HCT116 (cell line): ENCODE results near the gene PSEN2. TPM values are rescaled to one million over a fixed set of nuclear protein-coding genes. Genes with fewer than 3 reads are reported as not detected.

Source experiments
- ATAC-seq: fragments of 200-7000 bp; cut with Tn5 transposase; 2 replicates; pipeline ENCODE4 v1.9.1; 2020; ENCODE audit warnings: mild to moderate bottlenecking, moderate library complexity
- BruUV-seq: library from RNA; stranded (reverse); fragments of 400-500 nt; replicated peaks from 2 replicates; lab custom pipeline; 2021; lab: Mats Ljungman, UMichigan
- CTCF ChIA-PET: fragments of 300-600 bp; sonication (Branson Sonifier 250); formaldehyde crosslinking; loops from one replicate; lab custom pipeline; 2021; ENCODE audit warnings: antibody characterized with exemption; lab: Charles Lee
- POLR2A ChIA-PET: fragments of 300-600, 350-600 bp; sonication (Branson Sonifier 250); formaldehyde crosslinking; loops from one replicate; lab custom pipeline; 2021; ENCODE audit warnings: antibody characterized with exemption; lab: Charles Lee
- RAD21 ChIA-PET, 2 experiments: fragments of 300-600 bp; sonication (Branson Sonifier 250); formaldehyde crosslinking; loops; one replicate each; lab custom pipeline; 2023; ENCODE audit warnings: low total read pairs in 2 of 2; ENCODE audit not compliant: uncharacterized antibody in 2 of 2, unreplicated experiment in 2 of 2, low non-redundant PET in 1 of 2; lab: Charles Lee
- DNase-seq: peaks from one replicate; pipeline ENCODE4 v3.0.0-alpha.2; 2010; ENCODE audit warnings: low read depth, low spot score
- H2AFZ ChIP-seq: fragments of 200-600 bp; shearing (Covaris generic), sonication (generic); 2 replicates; pipeline ENCODE4 v1.6.1; 2017; ENCODE audit warnings: low read depth, mixed run types, mixed read lengths, antibody characterized with exemption, low read length; ENCODE audit not compliant: poor library complexity, severe bottlenecking
- H3K27ac ChIP-seq: 2 replicates; pipeline ENCODE4 v1.5.1; 2012; ENCODE audit warnings: low read depth, low read length
- H3K27me3 ChIP-seq: fragments of 200-600 bp; sonication (generic); 2 replicates; pipeline ENCODE4 v1.6.1; 2016; ENCODE audit warnings: mixed run types, low read length, mixed read lengths; ENCODE audit not compliant: insufficient read depth
- H3K36me3 ChIP-seq, 2 experiments: fragments of 200-500 bp in 1 of 2; fragments of 200-600 bp in 1 of 2; sonication (Bioruptor generic) in 1 of 2; sonication (generic) in 1 of 2; 2 replicates each; pipeline versions ENCODE4 v1.5.1 to v1.6.1; 2014 to 2016; ENCODE audit warnings: low read length in 2 of 2, inconsistent platforms in 1 of 2, mixed read lengths in 1 of 2, mixed run types in 1 of 2; ENCODE audit not compliant: insufficient read depth in 2 of 2, control insufficient read depth in 1 of 2
- H3K4me1 ChIP-seq, 2 experiments: fragments of 200-600 bp in 1 of 2; sonication (generic) in 1 of 2; 2 replicates each; pipeline versions ENCODE4 v1.5.1 to v1.6.1; 2012 to 2017; ENCODE audit warnings: low read length in 2 of 2, inconsistent platforms in 1 of 2, mild to moderate bottlenecking in 1 of 2, mixed read lengths in 1 of 2, mixed run types in 1 of 2, moderate library complexity in 1 of 2; ENCODE audit not compliant: insufficient read depth in 2 of 2, control insufficient read depth in 1 of 2
- H3K4me2 ChIP-seq: fragments of 200-600 bp; sonication (generic); 2 replicates; pipeline ENCODE4 v1.6.1; 2017; ENCODE audit warnings: mixed run types, low read length, mixed read lengths
- H3K4me3 ChIP-seq, 2 experiments: fragments of 200-600 bp in 1 of 2; sonication (generic) in 1 of 2; replicated peaks in 1 of 2; 2 replicates each; pipeline ENCODE4 v1.5.1; 2011 to 2016; ENCODE audit warnings: low read length in 2 of 2, control low read depth in 1 of 2, low read depth in 1 of 2, mild to moderate bottlenecking in 1 of 2, mixed read lengths in 1 of 2, mixed run types in 1 of 2
- H3K79me2 ChIP-seq: fragments of 200-600 bp; sonication (generic); 2 replicates; pipeline ENCODE4 v1.6.1; 2017; ENCODE audit warnings: mild to moderate bottlenecking, mixed run types, low read length, moderate library complexity, mixed read lengths; ENCODE audit not compliant: insufficient read depth
- H3K9ac ChIP-seq: fragments of 200-600 bp; sonication (generic); 2 replicates; pipeline ENCODE4 v1.6.1; 2016; ENCODE audit warnings: low read length, mixed read lengths
- H3K9me2 ChIP-seq: fragments of 200-600 bp; sonication (generic), shearing (Covaris generic); 2 replicates; pipeline ENCODE4 v1.6.1; 2017; ENCODE audit warnings: mixed run types, mild to moderate bottlenecking, moderate library complexity; ENCODE audit not compliant: insufficient read depth
- H3K9me3 ChIP-seq, 2 experiments: fragments of 200-500 bp in 1 of 2; fragments of 200-600 bp in 1 of 2; sonication (Bioruptor generic) in 1 of 2; sonication (generic) in 1 of 2; 2 replicates each; pipeline ENCODE4 v1.6.1; 2014 to 2017; ENCODE audit warnings: low read length in 2 of 2, mixed read lengths in 2 of 2, inconsistent platforms in 1 of 2, low read depth in 1 of 2, mild to moderate bottlenecking in 1 of 2, mixed run types in 1 of 2, moderate library complexity in 1 of 2; ENCODE audit not compliant: control insufficient read depth in 1 of 2, insufficient read depth in 1 of 2
- H4K20me1 ChIP-seq: fragments of 200-600 bp; sonication (generic), shearing (Covaris generic); 2 replicates; pipeline ENCODE4 v1.6.1; 2017; ENCODE audit warnings: mixed run types, mild to moderate bottlenecking, moderate library complexity; ENCODE audit not compliant: insufficient read depth
- CBX3 ChIP-seq: IDR thresholded peaks from 2 replicates; pipeline ENCODE4 v1.6.1; 2012; ENCODE audit warnings: low read depth
- ELF1 ChIP-seq: IDR thresholded peaks from 2 replicates; pipeline ENCODE4 v1.6.1; 2012; ENCODE audit warnings: low read depth, borderline replicate concordance
- EZH2 ChIP-seq: fragments of 200-600 bp; sonication (generic); IDR thresholded peaks from 2 replicates; pipeline ENCODE4 v1.6.1; 2017; ENCODE audit warnings: antibody characterized with exemption, mixed run types
- EZH2phosphoT487 ChIP-seq: fragments of 200-600 bp; IDR thresholded peaks from 2 replicates; pipeline ENCODE4 v1.6.1; 2018; ENCODE audit warnings: antibody characterized with exemption, borderline replicate concordance
- FOSL1 ChIP-seq: IDR thresholded peaks from 2 replicates; pipeline ENCODE4 v1.6.1; 2012; ENCODE audit warnings: low read depth
- JUND ChIP-seq: IDR thresholded peaks from 2 replicates; pipeline ENCODE4 v1.6.1; 2012
- MAX ChIP-seq: IDR thresholded peaks from 2 replicates; pipeline ENCODE4 v1.6.1; 2012
- POLR2A ChIP-seq: IDR thresholded peaks from 2 replicates; pipeline ENCODE4 v1.7.0; 2011; ENCODE audit warnings: borderline replicate concordance; ENCODE audit not compliant: insufficient read depth, insufficient read length; ENCODE audit errors: extremely low read depth
- POLR2AphosphoS5 ChIP-seq: IDR thresholded peaks from 2 replicates; pipeline ENCODE4 v1.6.1; 2011; ENCODE audit warnings: mild to moderate bottlenecking, low read depth, low read length, moderate library complexity
- RAD21 ChIP-seq: IDR thresholded peaks from 2 replicates; pipeline ENCODE4 v1.6.1; 2012; ENCODE audit warnings: low read depth, mild to moderate bottlenecking
- SP1 ChIP-seq: IDR thresholded peaks from 2 replicates; pipeline ENCODE4 v1.6.1; 2012; ENCODE audit warnings: low read depth
- SRF ChIP-seq: IDR thresholded peaks from 2 replicates; pipeline ENCODE4 v1.6.1; 2012; ENCODE audit warnings: low read depth
- ZBTB33 ChIP-seq: IDR thresholded peaks from 2 replicates; pipeline ENCODE4 v1.6.1; 2011; ENCODE audit warnings: mild to moderate bottlenecking, low read length, moderate library complexity; ENCODE audit not compliant: insufficient replicate concordance; ENCODE audit errors: extremely low read depth
- ZNF274 ChIP-seq: fragments of 200-500 bp; sonication (Bioruptor generic); IDR thresholded peaks from 2 replicates; pipeline ENCODE4 v1.6.1; 2014; ENCODE audit warnings: mild to moderate bottlenecking, low read depth, low read length, inconsistent platforms
- intact Hi-C: fragments of 100-400 bp; cut with micrococcal nuclease; formaldehyde crosslinking; loops from 2 replicates; pipeline ENCODE4 v1.10.0; 2022
- total RNA-seq: library from RNA; stranded (reverse); gene quantifications from one replicate; pipeline ENCODE4 v1.2.1, GENCODE V29; 2021; ENCODE audit not compliant: unreplicated experiment

Gene PSEN2
- total RNA-seq, 1 experiment from 2014 or later: 28.5 TPM

GRCh38 chr1:226870401-226871279 lies at the start of gene PSEN2 (continued):
- no peak for TF ChIP-seq EZH2phosphoT487
- no peak for TF ChIP-seq EZH2
- no peak for TF ChIP-seq JUND
- TF ChIP-seq POLR2AphosphoS5: peak; percentile 84
- no peak for TF ChIP-seq ELF1
- TF ChIP-seq SRF: no peak
- TF ChIP-seq ZNF274: no peak
- TF ChIP-seq, all 23 proteins: peak for 7

- Histone ChIP-seq H3K79me2 (no peaks in the 10 kb centered on the region), H2AFZ (peak overlapping the region; percentile 8), H3K36me3 (no peaks in the 10 kb centered on the region), H3K9ac (peak overlapping the region; percentile 7; the same call in 1 of the 2 replicates), H3K4me2 (peak overlapping the region; percentile 42), H3K27ac (no peak overlapping the region), H3K27me3 (no peaks in the 10 kb centered on the region), H3K9me2 (no peaks in the 10 kb centered on the region), H3K4me3 (no peak overlapping the region), H4K20me1 (no peaks in the 10 kb centered on the region), H3K9me3 (no peaks in the 10 kb centered on the region), H3K4me1 (peaks cover 12 to 39% of the 10 kb centered on the region in 2 experiments)
- ATAC-seq (peak; percentile 62), DNase-seq (no peak)
- RAD21 ChIA-PET: no interaction called here
- CTCF ChIA-PET: interaction anchor here (1.2 kb wide), 1 partner anchor 195 kb away, joined by 3 read pairs; no protein-coding TSS in a partner anchor
- intact Hi-C loops: no loop called here
- BruUV-seq: no TSS peak
- TF ChIP-seq CBX3 (0 out of 2 replicates have a peak, but pooled peaks have one; percentile 35), RAD21 (no peak), MAX (peak; percentile 70), JUND (peak; percentile 68), ZBTB33 (no peak), POLR2AphosphoS5 (no peak), EZH2phosphoT487 (no peak), ZNF274 (no peak), POLR2A (no peak), SP1 (peak; percentile 49), FOSL1 (peak; percentile 70)
- POLR2A ChIA-PET: no interaction called here
These were observed 49.3 kb upstream of the PSEN2 start for GRCh38 chr1:226820941-226821718.
